ENCODE data around the gene GGA2.

- TF ChIP-seq POLR2AphosphoS5 (IDR thresholded peaks at IDR 0.05; ENCODE audit: low read depth, low read length) (no peak), POLR2A (IDR thresholded peaks at IDR 0.05; ENCODE audit: low read depth, low read length) (no peak), TAF1 (IDR thresholded peaks at IDR 0.05; ENCODE audit: borderline replicate concordance, low read depth, low read length) (no peak)
These were observed 18.6 kb downstream of the GGA2 start for GRCh38 chr16:23491490-23492391.
